Neuron (in vitro differentiated cells): ENCODE data around the gene PMVK.

ENCODE experiments used
- H2AFZ ChIP-seq: one replicate; pipeline ENCODE4 v1.6.1; 2013; ENCODE audit warnings: low read depth, mild to moderate bottlenecking, inconsistent platforms, low read length, moderate library complexity
- H3K27me3 ChIP-seq: one replicate; pipeline ENCODE4 v1.6.1; 2013; ENCODE audit warnings: low read length; ENCODE audit not compliant: insufficient read depth
- H3K36me3 ChIP-seq: one replicate; pipeline ENCODE4 v1.6.1; 2013; ENCODE audit warnings: low read length; ENCODE audit not compliant: insufficient read depth
- H3K4me1 ChIP-seq: one replicate; pipeline ENCODE4 v1.6.1; 2013; ENCODE audit warnings: low read length; ENCODE audit not compliant: insufficient read depth
- H3K4me3 ChIP-seq: 2 replicates; pipeline ENCODE4 v1.5.1; 2013; ENCODE audit warnings: mild to moderate bottlenecking, low read length, moderate library complexity
- H3K9me3 ChIP-seq: one replicate; pipeline ENCODE4 v1.6.1; 2013; ENCODE audit warnings: low read length

The PMVK gene

GRCh38 chr1:154883919-154884868, 52.3 kb downstream of the PMVK start:
- Histone ChIP-seq H3K4me1 (peaks cover 8% of the 10 kb centered on the region), H3K4me3 (no peak overlapping the region), H2AFZ (no peak overlapping the region)

GRCh38 chr1:154881820-154882535, 54.5 kb downstream of the PMVK start:
- peaks cover 12% of the 10 kb centered on the region for H3K27me3 ChIP-seq
- no peak overlapping the region for H3K4me3 ChIP-seq
- peaks cover 12% of the 10 kb centered on the region for H3K4me1 ChIP-seq
- H3K36me3 ChIP-seq: no peaks in the 10 kb centered on the region
- no peak overlapping the region for H2AFZ ChIP-seq
- no peaks in the 10 kb centered on the region for H3K9me3 ChIP-seq

More at GRCh38 chr1:154883919-154884868, 52.3 kb downstream of the PMVK start:
- Histone ChIP-seq H3K27me3 (peaks cover 10% of the 10 kb centered on the region), H3K9me3 (no peaks in the 10 kb centered on the region), H3K36me3 (no peaks in the 10 kb centered on the region)

GRCh38 chr1:154880671-154881070, 55.8 kb downstream of the PMVK start:
- H3K9me3 ChIP-seq: no peaks in the 10 kb centered on the region
- H2AFZ ChIP-seq: no peak overlapping the region
- peaks cover 12% of the 10 kb centered on the region for H3K4me1 ChIP-seq
- H3K36me3 ChIP-seq: no peaks in the 10 kb centered on the region
- no peak overlapping the region for H3K4me3 ChIP-seq
- H3K27me3 ChIP-seq: peaks cover 15% of the 10 kb centered on the region

GRCh38 chr1:154879038-154879421, 57.5 kb downstream of the PMVK start:
- no peak overlapping the region for H2AFZ ChIP-seq
- H3K9me3 ChIP-seq: no peaks in the 10 kb centered on the region
- no peak overlapping the region for H3K4me3 ChIP-seq
- peaks cover 5% of the 10 kb centered on the region for H3K4me1 ChIP-seq
- H3K36me3 ChIP-seq: no peaks in the 10 kb centered on the region
- peaks cover 16% of the 10 kb centered on the region for H3K27me3 ChIP-seq

GRCh38 chr1:154878371-154879037, 58.0 kb downstream of the PMVK start:
- no peak overlapping the region for H3K4me3 ChIP-seq
- H3K9me3 ChIP-seq: no peaks in the 10 kb centered on the region

GRCh38 chr1:154877370-154877974, 59.0 kb downstream of the PMVK start:
- no peaks in the 10 kb centered on the region for H3K36me3 ChIP-seq
- no peak overlapping the region for H2AFZ ChIP-seq
- no peaks in the 10 kb centered on the region for H3K9me3 ChIP-seq
- H3K27me3 ChIP-seq: peaks cover 20% of the 10 kb centered on the region
- H3K4me1 ChIP-seq: peaks cover 5% of the 10 kb centered on the region
- H3K4me3 ChIP-seq: no peak overlapping the region

More at GRCh38 chr1:154878371-154879037, 58.0 kb downstream of the PMVK start:
- Histone ChIP-seq H3K4me1 (peaks cover 5% of the 10 kb centered on the region), H2AFZ (no peak overlapping the region), H3K36me3 (no peaks in the 10 kb centered on the region), H3K27me3 (peaks cover 16% of the 10 kb centered on the region)

GRCh38 chr1:154876842-154877369, 59.6 kb downstream of the PMVK start:
- Histone ChIP-seq H3K4me3 (no peak overlapping the region), H3K9me3 (no peaks in the 10 kb centered on the region), H3K27me3 (peaks cover 20% of the 10 kb centered on the region), H3K4me1 (peaks cover 5% of the 10 kb centered on the region), H2AFZ (no peak overlapping the region), H3K36me3 (no peaks in the 10 kb centered on the region)
